Measurements from ENCODE around the gene INTS7.

INTS7 gene

DNA sequence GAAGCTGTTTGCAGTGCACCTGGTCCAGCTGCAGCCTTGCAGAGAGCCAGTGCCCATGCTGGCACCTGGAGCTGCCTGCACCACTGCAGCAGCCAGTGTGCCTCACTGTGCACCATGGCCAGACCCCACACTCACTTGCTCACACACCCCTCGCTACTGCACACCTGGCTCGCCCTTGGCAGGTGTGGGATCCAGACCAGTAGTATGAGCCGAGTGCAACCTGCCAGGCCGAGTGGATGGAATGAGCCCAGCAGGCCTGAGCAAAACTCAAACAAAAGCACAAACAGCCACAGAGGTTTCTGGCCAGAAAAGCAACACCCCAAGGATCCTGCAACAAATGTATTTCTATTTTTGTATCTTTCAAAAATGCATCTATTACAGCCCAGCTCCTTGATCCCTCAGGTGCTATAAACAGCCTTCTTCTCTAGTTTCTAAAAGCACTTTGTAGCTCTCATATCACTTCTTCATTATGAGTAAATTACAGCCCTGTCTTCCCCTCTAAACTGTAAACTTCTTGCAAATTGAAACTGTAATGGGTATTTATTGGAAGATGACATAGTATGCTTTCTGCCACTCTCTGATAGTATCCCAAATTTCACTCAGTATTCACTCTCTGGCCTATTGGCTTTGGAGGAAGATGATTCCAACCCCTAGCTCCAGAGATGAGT lies 132.6 kb downstream of the INTS7 start:
- no peak for DNase-seq

DNA sequence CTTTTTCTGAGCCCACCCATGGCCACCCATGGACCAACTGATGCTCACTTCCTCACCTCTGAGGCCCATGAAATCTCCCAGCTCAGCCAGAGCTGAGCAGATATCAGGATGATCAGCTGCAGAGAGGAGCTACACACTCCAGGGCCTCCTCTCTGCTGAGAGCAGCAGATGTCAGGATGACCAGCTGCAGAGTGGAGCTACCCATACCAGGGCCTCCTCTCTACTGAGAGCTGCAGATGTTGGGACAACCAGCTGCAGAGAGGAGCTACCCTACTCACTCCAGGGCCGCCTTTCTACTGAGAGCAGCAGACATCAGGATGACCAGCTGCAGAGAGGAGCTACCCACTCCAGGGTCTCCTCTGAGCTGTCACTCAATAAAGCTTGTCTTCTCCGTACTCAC lies 133.4 kb downstream of the INTS7 start:
- DNase-seq: no peak

DNA sequence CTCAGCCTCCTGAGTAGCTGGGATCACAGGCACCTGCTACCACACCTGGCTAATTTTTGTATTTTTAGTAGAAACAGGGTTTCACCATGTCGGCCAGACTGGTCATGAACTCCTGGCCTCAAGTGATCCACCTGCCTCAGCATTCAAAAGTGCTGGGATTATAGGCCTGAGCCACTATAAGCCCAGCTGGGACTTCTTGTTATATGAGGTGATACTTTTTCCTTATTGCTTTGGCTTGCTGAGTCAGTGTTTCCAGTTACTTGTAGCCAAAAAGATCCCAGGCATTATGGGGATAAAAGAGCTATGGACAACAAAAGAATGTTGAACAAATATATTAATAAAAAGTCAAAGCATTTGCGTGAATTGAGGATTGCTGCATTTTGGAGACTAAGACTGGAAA lies 134.9 kb downstream of the INTS7 start:
- no peak for DNase-seq

DNA sequence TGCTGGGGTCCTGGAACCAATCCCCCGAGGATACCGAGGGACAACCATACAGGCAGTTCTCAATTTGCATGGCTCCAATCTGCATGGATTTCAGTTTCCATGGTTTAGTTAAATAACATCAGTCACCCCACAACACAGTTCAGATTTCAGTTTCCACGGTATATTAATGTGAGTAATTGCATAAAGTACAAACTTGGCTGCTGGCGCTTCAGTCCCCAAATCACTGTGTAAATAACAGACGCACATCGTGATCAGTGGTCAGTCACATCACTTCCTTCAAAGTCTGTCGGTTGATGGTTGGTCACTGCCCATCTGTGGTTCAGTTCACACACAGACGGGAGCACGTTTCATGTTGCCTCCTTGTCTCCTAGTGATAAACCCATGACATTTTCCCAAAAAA lies 138.4 kb downstream of the INTS7 start:
- no peak for DNase-seq

DNA sequence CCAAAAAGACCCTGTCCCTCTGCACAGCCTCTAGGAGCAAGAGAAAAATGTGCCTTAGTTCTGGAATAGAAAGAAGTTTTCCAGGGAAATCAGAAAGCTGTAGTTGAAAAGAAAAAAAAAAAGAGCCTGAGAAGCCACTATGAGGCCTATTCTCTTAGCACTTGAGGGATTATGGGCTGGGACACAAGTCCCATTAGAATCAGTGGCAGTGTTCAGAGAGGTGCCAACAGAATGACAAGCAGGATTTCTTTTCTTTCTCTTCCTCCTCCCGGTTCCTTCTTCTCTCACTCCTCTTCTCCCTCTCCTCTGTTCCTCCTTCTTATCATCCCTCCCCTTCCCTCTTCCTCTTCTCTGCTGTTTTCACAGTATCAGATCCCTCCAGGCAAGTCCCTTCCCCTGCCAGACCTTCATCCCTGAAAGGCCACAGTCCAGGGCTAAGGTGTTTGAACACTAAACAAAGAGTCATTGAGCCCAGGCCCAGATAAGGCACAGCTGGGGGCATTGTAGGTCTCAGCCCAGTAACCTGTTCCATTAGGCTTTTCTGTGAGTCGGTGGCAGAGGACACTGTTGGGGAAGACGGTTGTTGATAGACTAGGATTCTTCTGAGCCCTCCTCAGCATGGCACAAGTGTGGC lies 140.1 kb downstream of the INTS7 start:
- no peak for DNase-seq

DNA sequence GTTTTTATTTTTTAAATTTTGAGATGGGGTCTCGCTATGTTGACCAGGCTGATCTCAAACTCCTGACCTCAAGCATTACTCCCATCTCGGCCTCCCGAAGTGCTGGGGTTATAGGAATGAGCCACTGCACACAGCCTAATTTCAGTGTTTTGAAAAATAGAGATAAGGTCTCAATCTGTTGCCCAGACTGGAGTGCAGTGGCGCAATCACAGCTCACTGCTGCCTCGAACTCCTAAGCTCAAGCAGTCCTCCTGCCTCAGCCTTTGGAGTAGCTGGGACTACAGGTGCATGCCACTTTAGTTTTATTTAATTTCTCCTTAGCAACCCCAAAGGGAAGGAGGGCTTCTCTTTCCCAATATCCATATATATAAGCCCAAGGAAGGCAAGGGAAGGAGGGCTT lies 141.0 kb downstream of the INTS7 start:
- DNase-seq: no peak

DNA sequence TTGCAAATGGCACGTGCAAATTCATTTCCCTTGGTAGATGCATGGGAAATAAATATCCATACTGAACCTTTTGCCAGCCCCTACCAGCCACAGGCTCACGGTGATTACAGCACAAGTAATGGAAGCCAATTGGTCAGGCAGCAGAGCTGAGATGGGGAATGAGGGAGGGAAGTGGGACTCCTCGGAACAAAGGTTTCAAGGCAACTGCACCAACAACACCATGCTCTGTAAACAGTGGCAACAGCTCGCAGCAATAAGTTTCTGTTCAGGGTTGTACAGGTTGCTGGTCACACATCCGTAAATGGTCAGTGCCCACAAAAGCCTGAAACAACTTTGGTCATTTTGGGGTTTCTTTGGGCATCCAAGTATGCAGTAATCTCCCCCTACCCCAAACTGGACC lies 142.1 kb downstream of the INTS7 start:
- no peak for DNase-seq

DNA sequence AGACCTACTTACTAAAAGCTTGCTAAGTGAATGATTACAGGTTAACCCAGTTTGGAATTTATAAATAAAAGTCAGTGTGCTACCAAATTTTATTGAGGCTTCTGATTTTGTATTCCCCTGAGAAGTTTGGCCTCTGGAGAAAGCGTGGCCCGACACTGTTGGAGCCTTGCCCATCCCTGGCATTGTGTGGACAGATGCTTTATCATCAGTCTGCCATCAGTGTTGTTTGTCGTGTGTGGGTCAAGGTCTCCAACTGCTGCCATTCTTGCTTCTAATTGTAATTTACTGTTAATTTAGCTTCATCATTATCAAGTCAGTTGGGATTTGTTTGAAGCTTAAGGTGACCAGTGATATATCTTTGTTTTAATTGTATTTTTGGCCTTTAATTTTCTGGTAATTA lies 142.8 kb downstream of the INTS7 start:
- DNase-seq: no peak

DNA sequence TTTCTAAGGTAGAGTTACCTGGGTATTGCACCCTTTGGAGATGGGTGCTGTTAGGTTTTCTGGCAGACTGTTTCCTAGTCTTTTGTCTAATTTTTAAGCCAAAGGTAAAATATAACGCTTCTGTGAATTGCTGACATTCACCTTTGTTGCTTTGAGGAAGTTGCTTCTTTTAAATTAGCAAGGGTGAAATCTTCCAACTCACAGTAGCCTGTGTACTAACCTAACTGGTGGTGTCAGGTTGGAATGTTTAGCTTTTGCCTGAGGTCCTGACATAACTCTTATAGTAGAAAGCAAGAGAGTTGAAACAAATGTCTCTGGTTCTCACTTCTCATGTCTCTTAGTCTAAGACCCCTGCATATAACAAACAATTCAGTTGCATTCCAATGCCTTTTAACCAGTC lies 143.6 kb downstream of the INTS7 start:
- DNase-seq: no peak
